Nephron (organoid): Measurements from ENCODE around the gene ETNK2.

Experiments
- H3K27ac Mint-ChIP-seq, 3 experiments: 2 replicates each; pipeline ENCODE4 v1.8.0; 2020; ENCODE audit warnings: mixed read lengths in 3 of 3, mild to moderate bottlenecking in 2 of 3, moderate library complexity in 1 of 3
- H3K27me3 Mint-ChIP-seq: 2 replicates; pipeline ENCODE4 v1.8.0; 2021; ENCODE audit warnings: low read depth, mild to moderate bottlenecking, moderate library complexity, mixed read lengths
- H3K36me3 Mint-ChIP-seq: 2 replicates; pipeline ENCODE4 v1.8.0; 2020; ENCODE audit warnings: low read depth, mixed read lengths
- H3K4me1 Mint-ChIP-seq: 2 replicates; pipeline ENCODE4 v1.8.0; 2020; ENCODE audit warnings: mixed read lengths
- H3K4me3 Mint-ChIP-seq, 3 experiments: 2 replicates each; pipeline ENCODE4 v1.8.0; 2020; ENCODE audit warnings: mild to moderate bottlenecking in 3 of 3, mixed read lengths in 3 of 3, moderate library complexity in 2 of 3
- H3K9me3 Mint-ChIP-seq: 2 replicates; pipeline ENCODE4 v1.8.0; 2020; ENCODE audit warnings: mixed read lengths
- TF ChIP-seq, protein P1 (sequence below), 3 experiments: fragments of 200-600 bp; sonication (generic); IDR thresholded peaks; one replicate each; pipeline ENCODE4 v1.5.0; 2021; ENCODE audit warnings: antibody characterized with exemption in 3 of 3; ENCODE audit not compliant: unreplicated experiment in 3 of 3

ETNK2 gene

DNA sequence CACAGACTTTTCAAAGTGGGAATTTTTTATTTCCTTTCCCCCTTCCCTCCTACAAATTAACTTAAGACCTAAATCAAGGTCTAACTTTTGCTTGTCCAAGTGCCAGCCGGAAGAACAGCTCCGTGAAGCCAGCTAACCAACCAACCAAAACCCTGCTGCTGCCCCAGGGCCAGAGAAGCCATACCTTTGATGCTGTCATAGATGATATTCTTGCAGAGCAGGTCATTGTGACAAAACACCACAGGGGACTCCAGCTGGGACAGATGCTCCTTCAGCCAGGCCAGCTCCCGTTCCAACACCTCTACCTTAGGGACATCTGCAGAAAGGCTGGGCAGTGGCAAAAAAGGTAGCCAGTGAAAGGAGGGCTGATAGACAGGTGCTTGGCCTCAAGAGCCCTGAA, 10.7 kb downstream of the ETNK2 start:
- H3K4me3 Mint-ChIP-seq: no peak overlapping the region
- no peak overlapping the region for H3K27ac Mint-ChIP-seq
- no peaks in the 10 kb centered on the region for H3K4me1 Mint-ChIP-seq
- H3K36me3 Mint-ChIP-seq: peaks cover 12% of the 10 kb centered on the region
- TF ChIP-seq, protein P1, sequence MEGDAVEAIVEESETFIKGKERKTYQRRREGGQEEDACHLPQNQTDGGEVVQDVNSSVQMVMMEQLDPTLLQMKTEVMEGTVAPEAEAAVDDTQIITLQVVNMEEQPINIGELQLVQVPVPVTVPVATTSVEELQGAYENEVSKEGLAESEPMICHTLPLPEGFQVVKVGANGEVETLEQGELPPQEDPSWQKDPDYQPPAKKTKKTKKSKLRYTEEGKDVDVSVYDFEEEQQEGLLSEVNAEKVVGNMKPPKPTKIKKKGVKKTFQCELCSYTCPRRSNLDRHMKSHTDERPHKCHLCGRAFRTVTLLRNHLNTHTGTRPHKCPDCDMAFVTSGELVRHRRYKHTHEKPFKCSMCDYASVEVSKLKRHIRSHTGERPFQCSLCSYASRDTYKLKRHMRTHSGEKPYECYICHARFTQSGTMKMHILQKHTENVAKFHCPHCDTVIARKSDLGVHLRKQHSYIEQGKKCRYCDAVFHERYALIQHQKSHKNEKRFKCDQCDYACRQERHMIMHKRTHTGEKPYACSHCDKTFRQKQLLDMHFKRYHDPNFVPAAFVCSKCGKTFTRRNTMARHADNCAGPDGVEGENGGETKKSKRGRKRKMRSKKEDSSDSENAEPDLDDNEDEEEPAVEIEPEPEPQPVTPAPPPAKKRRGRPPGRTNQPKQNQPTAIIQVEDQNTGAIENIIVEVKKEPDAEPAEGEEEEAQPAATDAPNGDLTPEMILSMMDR (IDR thresholded peaks at IDR 0.05; ENCODE audit: unreplicated experiment in 3 of 3): no peak
- no peaks in the 10 kb centered on the region for H3K9me3 Mint-ChIP-seq
- no peaks in the 10 kb centered on the region for H3K27me3 Mint-ChIP-seq

DNA sequence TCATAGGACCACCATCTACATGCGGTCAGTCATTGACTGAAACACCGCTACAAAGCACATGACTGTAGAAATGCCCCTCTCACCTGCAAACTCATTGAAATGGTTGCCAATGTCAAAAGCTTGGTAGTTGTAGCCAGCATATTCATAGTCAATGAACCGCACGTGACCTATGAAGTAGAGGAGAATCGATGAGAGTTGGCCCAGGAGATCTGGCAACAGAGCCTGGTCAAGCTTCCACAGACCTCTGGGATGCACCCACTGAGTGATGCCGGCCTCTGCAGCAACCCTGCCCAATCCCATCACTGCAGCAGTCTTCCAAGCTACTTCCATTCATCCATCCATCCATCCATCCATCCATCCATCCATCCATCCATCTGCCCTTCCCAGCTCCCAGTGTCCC, 11.9 kb downstream of the ETNK2 start:
- TF ChIP-seq, protein P1 (IDR thresholded peaks at IDR 0.05; ENCODE audit: unreplicated experiment in 3 of 3): no peak
- no peaks in the 10 kb centered on the region for H3K4me1 Mint-ChIP-seq
- no peak overlapping the region for H3K27ac Mint-ChIP-seq
- H3K36me3 Mint-ChIP-seq: peaks cover 12% of the 10 kb centered on the region
- no peaks in the 10 kb centered on the region for H3K9me3 Mint-ChIP-seq
- no peak overlapping the region for H3K4me3 Mint-ChIP-seq
- no peaks in the 10 kb centered on the region for H3K27me3 Mint-ChIP-seq

DNA sequence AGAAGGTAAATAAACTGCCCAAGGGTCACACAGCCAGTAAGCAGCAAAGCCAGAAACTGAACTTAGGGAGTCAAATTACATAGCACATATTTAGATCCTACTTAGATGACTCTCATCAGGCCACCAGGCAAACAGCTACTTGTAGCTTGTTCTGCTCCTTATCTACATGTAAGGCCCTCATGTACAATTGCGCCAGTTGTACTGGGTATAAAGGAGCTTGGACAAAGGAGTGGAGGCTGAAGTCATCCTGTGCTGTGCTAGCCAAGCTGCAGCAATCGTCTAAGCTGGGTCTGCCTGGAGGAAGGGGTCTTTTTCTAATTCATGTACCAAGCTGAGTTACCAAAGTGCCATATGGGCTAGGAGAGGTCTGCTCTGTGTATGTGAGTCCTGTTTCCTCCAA, 12.8 kb downstream of the ETNK2 start:
- Mint-ChIP-seq H3K4me1 (no peaks in the 10 kb centered on the region), H3K36me3 (peaks cover 12% of the 10 kb centered on the region), H3K27ac (no peak overlapping the region), H3K27me3 (no peaks in the 10 kb centered on the region), H3K4me3 (no peak overlapping the region), H3K9me3 (no peaks in the 10 kb centered on the region)
- TF ChIP-seq, protein P1 (IDR thresholded peaks at IDR 0.05; ENCODE audit: unreplicated experiment in 3 of 3): no peak

DNA sequence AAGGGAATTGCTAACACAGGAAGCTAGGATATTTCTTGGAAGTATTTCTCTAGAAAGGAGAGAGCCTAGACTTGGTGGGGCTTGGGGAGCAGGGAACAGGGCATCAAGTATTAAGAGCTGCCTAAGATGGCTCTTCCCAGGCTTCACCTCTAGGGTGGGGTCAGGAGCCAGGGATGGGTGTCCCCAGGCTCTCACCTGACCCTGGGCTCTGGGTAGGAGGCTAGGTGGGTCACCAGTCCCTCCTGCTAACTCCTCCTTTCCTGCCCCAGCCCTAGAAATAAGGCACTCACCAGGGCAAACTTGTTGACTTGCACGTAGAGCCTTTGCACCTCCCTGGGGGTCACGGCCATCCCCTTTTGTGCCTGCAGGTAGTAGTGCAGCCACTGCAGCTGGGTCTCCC, 15.0 kb downstream of the ETNK2 start:
- TF ChIP-seq, protein P1 (IDR thresholded peaks at IDR 0.05; ENCODE audit: unreplicated experiment in 3 of 3): no peak
- Mint-ChIP-seq H3K4me1 (no peaks in the 10 kb centered on the region), H3K27me3 (no peaks in the 10 kb centered on the region), H3K27ac (no peak overlapping the region), H3K9me3 (no peaks in the 10 kb centered on the region), H3K36me3 (peaks cover 12% of the 10 kb centered on the region), H3K4me3 (no peak overlapping the region)

DNA sequence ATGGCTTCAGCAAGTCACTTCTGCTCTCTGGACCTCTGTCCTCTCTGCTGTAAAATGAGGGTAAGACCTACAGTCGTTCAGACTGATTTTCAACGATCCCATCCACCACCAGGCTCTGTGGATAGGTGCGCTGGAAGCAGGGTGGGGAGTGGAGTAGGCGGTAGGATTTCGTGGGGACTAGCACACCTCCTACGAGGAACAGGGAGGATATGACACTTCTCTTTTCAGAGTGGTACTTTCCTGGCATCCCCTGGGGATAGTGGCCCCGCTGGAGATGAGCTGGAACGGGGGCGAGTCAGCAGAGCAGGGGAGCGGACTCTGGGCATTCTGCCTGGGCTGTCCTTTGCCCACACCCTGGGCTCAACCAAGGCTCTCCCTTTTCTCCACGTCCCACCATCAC, 17.7 kb downstream of the ETNK2 start:
- H3K4me1 Mint-ChIP-seq: peaks cover 18% of the 10 kb centered on the region
- H3K27ac Mint-ChIP-seq: peak overlapping the region in 1 of 3 experiments; percentile 45
- peaks cover 7% of the 10 kb centered on the region for H3K36me3 Mint-ChIP-seq
- H3K9me3 Mint-ChIP-seq: no peaks in the 10 kb centered on the region
- H3K4me3 Mint-ChIP-seq: no peak overlapping the region
- H3K27me3 Mint-ChIP-seq: no peaks in the 10 kb centered on the region
- TF ChIP-seq, protein P1 (IDR thresholded peaks at IDR 0.05; ENCODE audit: unreplicated experiment in 3 of 3): no peak

DNA sequence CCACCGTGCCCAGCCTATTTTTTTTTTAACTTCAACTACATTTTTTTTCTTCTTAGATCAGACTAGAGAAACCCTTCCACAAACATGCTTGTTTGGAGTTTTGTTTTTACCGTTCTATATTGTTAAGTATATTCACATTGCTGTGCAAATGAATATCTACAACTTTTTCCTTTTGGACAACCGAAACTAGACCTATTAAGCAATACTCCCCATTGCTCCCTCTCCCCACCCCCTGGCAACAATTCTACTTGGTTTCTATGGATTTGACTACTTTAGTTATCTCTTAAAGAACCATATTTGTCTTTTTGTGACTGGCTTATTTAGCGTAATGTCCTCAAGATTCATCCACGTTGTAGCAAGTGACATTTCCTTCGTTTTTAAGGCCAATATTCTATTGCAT, 19.1 kb downstream of the ETNK2 start:
- Mint-ChIP-seq H3K27ac (peak overlapping the region in 1 of 3 experiments; percentile 82), H3K4me3 (no peak overlapping the region), H3K36me3 (peaks cover 3% of the 10 kb centered on the region), H3K27me3 (no peaks in the 10 kb centered on the region), H3K9me3 (no peaks in the 10 kb centered on the region), H3K4me1 (peaks cover 32% of the 10 kb centered on the region)
- TF ChIP-seq, protein P1 (IDR thresholded peaks at IDR 0.05; ENCODE audit: unreplicated experiment in 3 of 3): no peak
